T1000 (cell line): ENCODE measurements around the gene PIP5KL1.
A peak's percentile ranks its signal among the peaks of the same experiment; 100 is the strongest.

ENCODE experiments used
- DNase-seq: peaks from one replicate; lab custom pipeline; 2025; ENCODE audit warnings: mixed read lengths; lab: John Stamatoyannopoulos, UW

PIP5KL1 gene

GRCh38 chr9:127930231-127931091 is at the start of gene PIP5KL1:
TSS of gene PIP5KL1 (minus strand) at chr9:127930777. CDS start at chr9:127930752, 25 bp downstream.
- peak; percentile 80 for DNase-seq

- DNase-seq = no peak
Measured at GRCh38 chr9:127980060-127980705, 49.6 kb upstream of the PIP5KL1 start.

- peak; percentile 32 for DNase-seq
Measured at GRCh38 chr9:127979333-127980059, 48.9 kb upstream of the PIP5KL1 start.

GRCh38 chr9:127979015-127979332 is 48.4 kb upstream of the PIP5KL1 start:
- DNase-seq = no peak

- no peak for DNase-seq
Measured at GRCh38 chr9:127977884-127978647, 47.5 kb upstream of the PIP5KL1 start.

- no peak for DNase-seq
Measured at GRCh38 chr9:127977009-127977883, 46.7 kb upstream of the PIP5KL1 start.

- DNase-seq = no peak
Measured at GRCh38 chr9:127976498-127976897, 45.9 kb upstream of the PIP5KL1 start.

GRCh38 chr9:127975376-127976315 is 45.1 kb upstream of the PIP5KL1 start:
- DNase-seq = no peak

- DNase-seq = no peak
Measured at GRCh38 chr9:127974769-127975261, 44.2 kb upstream of the PIP5KL1 start.

GRCh38 chr9:127974001-127974768 is 43.6 kb upstream of the PIP5KL1 start:
- no peak for DNase-seq

- no peak for DNase-seq
Measured at GRCh38 chr9:127973169-127974000, 42.8 kb upstream of the PIP5KL1 start.

- no peak for DNase-seq
Measured at GRCh38 chr9:127972236-127972871, 41.8 kb upstream of the PIP5KL1 start.

GRCh38 chr9:127971357-127972235 is 41.0 kb upstream of the PIP5KL1 start:
- no peak for DNase-seq

GRCh38 chr9:127970401-127971313 is 40.1 kb upstream of the PIP5KL1 start:
- DNase-seq = no peak

- peak; percentile 10 for DNase-seq
Measured at GRCh38 chr9:127968700-127969383, 38.3 kb upstream of the PIP5KL1 start.
